Nephron (organoid): Measurements from ENCODE around the gene LAMA3.

Experiments used
- H3K27ac Mint-ChIP-seq, 3 experiments: 2 replicates each; pipeline ENCODE4 v1.8.0; 2020; ENCODE audit warnings: mixed read lengths in 3 of 3, mild to moderate bottlenecking in 2 of 3, moderate library complexity in 1 of 3
- H3K27me3 Mint-ChIP-seq: 2 replicates; pipeline ENCODE4 v1.8.0; 2021; ENCODE audit warnings: low read depth, mild to moderate bottlenecking, moderate library complexity, mixed read lengths
- H3K36me3 Mint-ChIP-seq: 2 replicates; pipeline ENCODE4 v1.8.0; 2020; ENCODE audit warnings: low read depth, mixed read lengths
- H3K4me1 Mint-ChIP-seq: 2 replicates; pipeline ENCODE4 v1.8.0; 2020; ENCODE audit warnings: mixed read lengths
- H3K4me3 Mint-ChIP-seq, 3 experiments: 2 replicates each; pipeline ENCODE4 v1.8.0; 2020; ENCODE audit warnings: mild to moderate bottlenecking in 3 of 3, mixed read lengths in 3 of 3, moderate library complexity in 2 of 3
- H3K9me3 Mint-ChIP-seq: 2 replicates; pipeline ENCODE4 v1.8.0; 2020; ENCODE audit warnings: mixed read lengths
- TF ChIP-seq, protein P1 (sequence below), 3 experiments: fragments of 200-600 bp; sonication (generic); IDR thresholded peaks; one replicate each; pipeline ENCODE4 v1.5.0; 2021; ENCODE audit warnings: antibody characterized with exemption in 3 of 3; ENCODE audit not compliant: unreplicated experiment in 3 of 3

LAMA3 gene

GRCh38 chr18:23828426-23828825 lies 139.2 kb downstream of the LAMA3 start:
- Mint-ChIP-seq H3K36me3 (no peaks in the 10 kb centered on the region), H3K4me3 (no peak overlapping the region), H3K9me3 (no peaks in the 10 kb centered on the region), H3K4me1 (peaks cover 5% of the 10 kb centered on the region), H3K27ac (no peak overlapping the region), H3K27me3 (no peaks in the 10 kb centered on the region)
- TF ChIP-seq, protein P1, sequence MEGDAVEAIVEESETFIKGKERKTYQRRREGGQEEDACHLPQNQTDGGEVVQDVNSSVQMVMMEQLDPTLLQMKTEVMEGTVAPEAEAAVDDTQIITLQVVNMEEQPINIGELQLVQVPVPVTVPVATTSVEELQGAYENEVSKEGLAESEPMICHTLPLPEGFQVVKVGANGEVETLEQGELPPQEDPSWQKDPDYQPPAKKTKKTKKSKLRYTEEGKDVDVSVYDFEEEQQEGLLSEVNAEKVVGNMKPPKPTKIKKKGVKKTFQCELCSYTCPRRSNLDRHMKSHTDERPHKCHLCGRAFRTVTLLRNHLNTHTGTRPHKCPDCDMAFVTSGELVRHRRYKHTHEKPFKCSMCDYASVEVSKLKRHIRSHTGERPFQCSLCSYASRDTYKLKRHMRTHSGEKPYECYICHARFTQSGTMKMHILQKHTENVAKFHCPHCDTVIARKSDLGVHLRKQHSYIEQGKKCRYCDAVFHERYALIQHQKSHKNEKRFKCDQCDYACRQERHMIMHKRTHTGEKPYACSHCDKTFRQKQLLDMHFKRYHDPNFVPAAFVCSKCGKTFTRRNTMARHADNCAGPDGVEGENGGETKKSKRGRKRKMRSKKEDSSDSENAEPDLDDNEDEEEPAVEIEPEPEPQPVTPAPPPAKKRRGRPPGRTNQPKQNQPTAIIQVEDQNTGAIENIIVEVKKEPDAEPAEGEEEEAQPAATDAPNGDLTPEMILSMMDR (IDR thresholded peaks at IDR 0.05; ENCODE audit: unreplicated experiment in 3 of 3): no peak

DNA sequence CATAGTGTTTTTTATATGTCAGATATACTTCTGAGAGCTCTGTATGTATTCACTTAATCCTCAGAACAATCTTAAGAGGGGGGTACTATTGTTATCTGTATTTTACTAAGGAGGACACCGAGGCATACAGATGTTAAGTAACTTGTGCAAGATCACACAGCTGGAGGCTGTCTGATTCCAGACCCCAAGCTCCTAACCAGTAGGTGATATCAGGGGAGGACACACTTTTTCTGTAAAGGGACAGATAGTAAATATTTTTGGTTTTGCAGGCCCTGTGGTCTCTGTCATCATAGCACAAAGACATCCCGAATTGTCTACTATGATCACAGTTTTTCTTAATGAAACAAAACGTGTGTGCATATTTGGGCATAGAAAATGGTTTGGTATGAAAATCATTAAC lies 143.7 kb downstream of the LAMA3 start:
- Mint-ChIP-seq H3K27ac (no peak overlapping the region), H3K27me3 (no peaks in the 10 kb centered on the region), H3K4me3 (no peak overlapping the region), H3K9me3 (no peaks in the 10 kb centered on the region), H3K4me1 (no peaks in the 10 kb centered on the region), H3K36me3 (no peaks in the 10 kb centered on the region)
- TF ChIP-seq, protein P1 (IDR thresholded peaks at IDR 0.05; ENCODE audit: unreplicated experiment in 3 of 3): no peak

DNA sequence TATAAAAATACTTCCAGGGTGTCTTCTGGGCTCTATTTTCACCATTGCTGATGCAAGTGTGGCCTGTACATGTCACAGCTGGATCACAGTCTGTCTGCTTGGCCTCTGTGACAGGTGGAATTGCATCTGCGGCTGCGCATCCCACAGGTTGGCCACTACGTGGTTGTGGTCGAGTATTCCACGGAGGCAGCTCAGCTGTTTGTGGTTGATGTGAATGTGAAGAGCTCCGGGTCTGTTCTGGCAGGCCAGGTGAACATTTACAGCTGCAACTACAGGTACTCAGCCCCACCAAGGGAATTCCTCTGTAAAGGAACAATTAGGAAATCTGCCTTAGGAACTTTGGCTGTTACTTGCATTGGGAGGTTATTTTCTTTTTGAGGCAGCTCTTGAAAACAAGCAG lies 144.5 kb downstream of the LAMA3 start:
- H3K36me3 Mint-ChIP-seq: no peaks in the 10 kb centered on the region
- H3K9me3 Mint-ChIP-seq: no peaks in the 10 kb centered on the region
- no peaks in the 10 kb centered on the region for H3K4me1 Mint-ChIP-seq
- H3K27me3 Mint-ChIP-seq: no peaks in the 10 kb centered on the region
- H3K27ac Mint-ChIP-seq: no peak overlapping the region
- TF ChIP-seq, protein P1 (IDR thresholded peaks at IDR 0.05; ENCODE audit: unreplicated experiment in 3 of 3): no peak
- no peak overlapping the region for H3K4me3 Mint-ChIP-seq

- Mint-ChIP-seq H3K4me1 (no peaks in the 10 kb centered on the region), H3K36me3 (no peaks in the 10 kb centered on the region), H3K27me3 (no peaks in the 10 kb centered on the region), H3K4me3 (no peak overlapping the region), H3K27ac (no peak overlapping the region), H3K9me3 (no peaks in the 10 kb centered on the region)
- TF ChIP-seq, protein P1 (IDR thresholded peaks at IDR 0.05; ENCODE audit: unreplicated experiment in 3 of 3): no peak
These were observed 145.8 kb downstream of the LAMA3 start for GRCh38 chr18:23835091-23835490.

DNA sequence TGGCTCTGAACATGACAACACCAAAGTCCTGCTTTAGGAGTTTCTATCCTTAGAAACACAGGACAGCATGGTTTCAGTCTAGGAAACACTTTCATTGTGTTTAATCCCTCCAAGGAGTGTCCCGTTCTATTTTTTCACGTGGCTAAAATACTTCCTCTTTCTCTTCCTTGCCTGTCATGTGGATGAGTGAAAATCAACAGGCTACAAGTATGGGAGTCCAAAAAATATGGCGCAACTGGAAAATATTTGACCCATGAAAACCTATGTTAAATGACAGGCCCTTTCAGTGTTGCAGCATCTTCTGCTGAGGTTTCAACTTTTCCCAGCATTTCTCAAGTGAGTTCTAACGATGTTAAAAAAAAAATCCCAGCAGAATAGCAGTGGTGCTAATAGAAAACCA lies 146.3 kb downstream of the LAMA3 start:
- no peak overlapping the region for H3K27ac Mint-ChIP-seq
- no peaks in the 10 kb centered on the region for H3K9me3 Mint-ChIP-seq
- no peaks in the 10 kb centered on the region for H3K36me3 Mint-ChIP-seq
- no peaks in the 10 kb centered on the region for H3K4me1 Mint-ChIP-seq
- no peaks in the 10 kb centered on the region for H3K27me3 Mint-ChIP-seq
- TF ChIP-seq, protein P1 (IDR thresholded peaks at IDR 0.05; ENCODE audit: unreplicated experiment in 3 of 3): no peak
- no peak overlapping the region for H3K4me3 Mint-ChIP-seq

GRCh38 chr18:23837591-23837990 lies 148.3 kb downstream of the LAMA3 start:
- peaks cover 6% of the 10 kb centered on the region for H3K27me3 Mint-ChIP-seq
- no peak overlapping the region for H3K27ac Mint-ChIP-seq
- no peak overlapping the region for H3K4me3 Mint-ChIP-seq
- no peaks in the 10 kb centered on the region for H3K4me1 Mint-ChIP-seq
- TF ChIP-seq, protein P1 (IDR thresholded peaks at IDR 0.05; ENCODE audit: unreplicated experiment in 3 of 3): no peak
- H3K36me3 Mint-ChIP-seq: no peaks in the 10 kb centered on the region
- no peaks in the 10 kb centered on the region for H3K9me3 Mint-ChIP-seq
